H9 (cell line): Measurements from ENCODE around the gene DCAF11. TPM values are rescaled to one million over a fixed set of nuclear protein-coding genes. Genes with fewer than 3 reads are reported as not detected.

Experiments
- DNase-seq: peaks from one replicate; pipeline ENCODE4 v3.0.0-alpha.2; 2017
- H2AFZ ChIP-seq: one replicate; pipeline ENCODE4 v1.6.1; 2013; ENCODE audit warnings: mild to moderate bottlenecking, low read length, control low read depth, moderate library complexity
- H2AK5ac ChIP-seq: 2 replicates; pipeline ENCODE4 v1.6.1; 2013; ENCODE audit warnings: low read length, control low read depth, mixed read lengths; ENCODE audit not compliant: insufficient read length
- H2BK120ac ChIP-seq: one replicate; pipeline ENCODE4 v1.6.1; 2013; ENCODE audit warnings: low read depth, mild to moderate bottlenecking, low read length, control low read depth, inconsistent platforms; ENCODE audit not compliant: poor library complexity, severe bottlenecking
- H2BK12ac ChIP-seq: 2 replicates; pipeline ENCODE4 v1.6.1; 2013; ENCODE audit warnings: low read length, control low read depth, mixed read lengths, low read depth; ENCODE audit not compliant: insufficient read length
- H2BK15ac ChIP-seq: 2 replicates; pipeline ENCODE4 v1.6.1; 2013; ENCODE audit warnings: low read depth, low read length, control low read depth
- H2BK20ac ChIP-seq: one replicate; pipeline ENCODE4 v1.6.1; 2013; ENCODE audit warnings: low read depth, mild to moderate bottlenecking, low read length, control low read depth, inconsistent platforms; ENCODE audit not compliant: poor library complexity, severe bottlenecking
- H2BK5ac ChIP-seq: 2 replicates; pipeline ENCODE4 v1.6.1; 2013; ENCODE audit warnings: low read length, control low read depth, mixed read lengths; ENCODE audit not compliant: insufficient read length
- H3K14ac ChIP-seq: 2 replicates; pipeline ENCODE4 v1.6.1; 2013; ENCODE audit warnings: low read length, control low read depth; ENCODE audit not compliant: insufficient read depth
- H3K18ac ChIP-seq: 2 replicates; pipeline ENCODE4 v1.6.1; 2013; ENCODE audit warnings: low read depth, mild to moderate bottlenecking, mixed read lengths, low read length, control low read depth; ENCODE audit not compliant: insufficient read length
- H3K23ac ChIP-seq: 2 replicates; pipeline ENCODE4 v1.6.1; 2013; ENCODE audit warnings: low read length, control low read depth, mixed read lengths, low read depth; ENCODE audit not compliant: insufficient read length
- H3K23me2 ChIP-seq: 2 replicates; pipeline ENCODE4 v1.6.1; 2013; ENCODE audit warnings: low read depth, mild to moderate bottlenecking, mixed read lengths, low read length, control low read depth; ENCODE audit not compliant: insufficient read length, poor library complexity, severe bottlenecking
- H3K27ac ChIP-seq: 2 replicates; pipeline ENCODE4 v1.5.1; 2013; ENCODE audit warnings: low read length, control low read depth, mixed read lengths, low read depth; ENCODE audit not compliant: insufficient read length
- H3K27me3 ChIP-seq: 2 replicates; pipeline ENCODE4 v1.6.1; 2013; ENCODE audit warnings: low read length, control low read depth, inconsistent platforms; ENCODE audit not compliant: insufficient read depth
- H3K4ac ChIP-seq: 2 replicates; pipeline ENCODE4 v1.6.1; 2013; ENCODE audit warnings: low read depth, mild to moderate bottlenecking, control low read depth, inconsistent platforms, low read length, moderate library complexity
- H3K4me1 ChIP-seq: 2 replicates; pipeline ENCODE4 v1.6.1; 2013; ENCODE audit warnings: low read length, control low read depth, inconsistent platforms; ENCODE audit not compliant: insufficient read depth
- H3K4me2 ChIP-seq: 2 replicates; pipeline ENCODE4 v1.6.1; 2013; ENCODE audit warnings: low read length, control low read depth, mixed read lengths; ENCODE audit not compliant: insufficient read length, insufficient read depth
- H3K56ac ChIP-seq: 2 replicates; pipeline ENCODE4 v1.6.1; 2013; ENCODE audit warnings: low read depth, mild to moderate bottlenecking, mixed read lengths, low read length, control low read depth; ENCODE audit not compliant: insufficient read length
- H3K79me1 ChIP-seq: 2 replicates; pipeline ENCODE4 v1.6.1; 2013; ENCODE audit warnings: low read depth, mild to moderate bottlenecking, moderate library complexity, low read length, control low read depth, inconsistent platforms; ENCODE audit not compliant: insufficient read depth, poor library complexity, severe bottlenecking
- H3K79me2 ChIP-seq: 2 replicates; pipeline ENCODE4 v1.6.1; 2013; ENCODE audit warnings: low read length, control low read depth, inconsistent platforms; ENCODE audit not compliant: insufficient read depth
- H3K9ac ChIP-seq: 2 replicates; pipeline ENCODE4 v1.6.1; 2013; ENCODE audit warnings: low read length, control low read depth, mixed read lengths; ENCODE audit not compliant: insufficient read length; ENCODE audit errors: extremely low read depth
- H3K9me3 ChIP-seq: one replicate; pipeline ENCODE4 v1.6.1; 2013; ENCODE audit warnings: low read depth, low read length, inconsistent platforms; ENCODE audit not compliant: control insufficient read depth
- H3T11ph ChIP-seq: one replicate; pipeline ENCODE4 v1.6.1; 2013; ENCODE audit warnings: mild to moderate bottlenecking, low read length, control low read depth, inconsistent platforms
- H4K20me1 ChIP-seq: one replicate; pipeline ENCODE4 v1.6.1; 2013; ENCODE audit not compliant: control insufficient read depth, insufficient read length, insufficient read depth
- H4K5ac ChIP-seq: 2 replicates; pipeline ENCODE4 v1.6.1; 2013; ENCODE audit warnings: low read depth, mild to moderate bottlenecking, mixed read lengths, low read length, control low read depth; ENCODE audit not compliant: insufficient read length
- H4K8ac ChIP-seq: replicated peaks from 2 replicates; pipeline ENCODE4 v1.6.1; 2013; ENCODE audit warnings: low read length, control low read depth, mixed read lengths, low read depth; ENCODE audit not compliant: insufficient read length
- H4K91ac ChIP-seq: 2 replicates; pipeline ENCODE4 v1.6.1; 2013; ENCODE audit warnings: low read depth, mild to moderate bottlenecking, moderate library complexity, mixed read lengths, low read length, control low read depth; ENCODE audit not compliant: insufficient read length
- H3K27ac Mint-ChIP-seq, 3 experiments: 2 replicates in 2 of 3; 3 replicates in 1 of 3; pipeline ENCODE4 v1.8.0; 2020 to 2021; ENCODE audit warnings: mixed read lengths in 3 of 3, mild to moderate bottlenecking in 1 of 3, moderate library complexity in 1 of 3
- H3K27me3 Mint-ChIP-seq: 2 replicates; pipeline ENCODE4 v1.8.0; 2021; ENCODE audit warnings: low read depth, mild to moderate bottlenecking, moderate library complexity, mixed read lengths
- H3K36me3 Mint-ChIP-seq, 3 experiments: 2 replicates in 2 of 3; 3 replicates in 1 of 3; pipeline ENCODE4 v1.8.0; 2020 to 2021; ENCODE audit warnings: low read depth in 3 of 3, mixed read lengths in 3 of 3; ENCODE audit not compliant: insufficient read depth in 1 of 3
- H3K4me1 Mint-ChIP-seq, 2 experiments: 2 replicates each; pipeline ENCODE4 v1.8.0; 2020; ENCODE audit warnings: mixed read lengths in 2 of 2
- H3K4me3 Mint-ChIP-seq, 2 experiments: 2 replicates in 1 of 2; 3 replicates in 1 of 2; pipeline ENCODE4 v1.8.0; 2020 to 2021; ENCODE audit warnings: mild to moderate bottlenecking in 2 of 2, mixed read lengths in 2 of 2, moderate library complexity in 1 of 2
- H3K9me3 Mint-ChIP-seq, 2 experiments: 2 replicates in 1 of 2; 3 replicates in 1 of 2; pipeline ENCODE4 v1.8.0; 2020; ENCODE audit warnings: mild to moderate bottlenecking in 2 of 2, mixed read lengths in 2 of 2, moderate library complexity in 1 of 2
- WGBS: extraction: QIAGEN DNeasy Blood & Tissue Kit; methylation state at CpG from one replicate; pipeline ENCODE4 v1.1.7; 2013; ENCODE audit warnings: missing lambda C conversion rate, low lambda C conversion rate, mixed read lengths; ENCODE audit not compliant: insufficient read length; ENCODE audit errors: extremely low coverage; 5-methylcytosine and 5-hydroxymethylcytosine counted together
- total RNA-seq: library from RNA; stranded (reverse); gene quantifications from 2 replicates; pipeline ENCODE4 v1.2.1, GENCODE V29; 2021
- TF ChIP-seq, protein P1 (sequence below): fragments of 200-600 bp; sonication (generic); conservative IDR thresholded peaks from 3 replicates; pipeline ENCODE4 v1.8.0; 2021; ENCODE audit warnings: antibody characterized with exemption, mild to moderate bottlenecking

DCAF11 gene
- total RNA-seq, 1 experiment from 2014 or later, result 73.4 TPM

DNA sequence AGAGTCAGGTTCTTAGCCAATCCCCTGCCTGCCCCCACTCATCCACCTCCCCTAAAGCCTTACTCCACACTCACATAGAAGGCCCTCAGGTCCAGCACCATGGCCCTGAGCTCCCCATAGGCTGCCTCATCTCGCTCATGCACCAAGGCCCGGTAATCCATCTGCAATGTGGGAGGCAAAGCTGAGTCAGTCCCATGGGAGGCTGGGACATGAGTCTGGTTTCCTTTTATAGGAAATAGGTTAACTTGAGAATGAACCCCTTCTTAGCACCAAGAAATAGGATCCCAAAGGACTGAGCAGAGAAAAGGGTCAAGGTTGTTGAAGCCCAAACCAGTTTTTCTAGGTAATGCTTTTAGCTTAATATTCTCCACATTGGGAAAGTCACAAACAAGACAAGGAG lies 28.9 kb downstream of the DCAF11 start:
- H2BK12ac ChIP-seq, result no peak overlapping the region
- H4K8ac ChIP-seq, result no peak overlapping the region
- DNase-seq, result no peak
- WGBS, result no CpG with 5 or more reads among the region's 2 CpGs
- peaks cover 30 to 33% of the 10 kb centered on the region in 2 experiments for H3K4me1 Mint-ChIP-seq
- H3K4me3 Mint-ChIP-seq, result no peak overlapping the region
- H3K79me2 ChIP-seq, result peaks cover 10% of the 10 kb centered on the region; the same call in 1 of the 2 replicates
- no peak overlapping the region for H2BK15ac ChIP-seq
- H3K23ac ChIP-seq, result no peak overlapping the region
- H3K27ac ChIP-seq, result no peak overlapping the region
- H2BK5ac ChIP-seq, result no peak overlapping the region
- peaks cover 19% of the 10 kb centered on the region for H3K23me2 ChIP-seq
- peaks cover 7% of the 10 kb centered on the region for H3K79me1 ChIP-seq
- H4K5ac ChIP-seq, result no peak overlapping the region
- H3K27ac Mint-ChIP-seq, result no peak overlapping the region
- no peak overlapping the region for H3K4ac ChIP-seq
- H3K18ac ChIP-seq, result no peak overlapping the region
- no peaks in the 10 kb centered on the region for H3K27me3 ChIP-seq
- no peak overlapping the region for H2BK120ac ChIP-seq
- H3K9me3 Mint-ChIP-seq, result no peaks in the 10 kb centered on the region
- no peak overlapping the region for H2AFZ ChIP-seq
- H3K14ac ChIP-seq, result no peak overlapping the region
- no peaks in the 10 kb centered on the region for H3K4me1 ChIP-seq
- H3K27me3 Mint-ChIP-seq, result no peaks in the 10 kb centered on the region
- no peak overlapping the region for H3K56ac ChIP-seq
- peaks cover 17 to 44% (median 43%) of the 10 kb centered on the region in 3 experiments for H3K36me3 Mint-ChIP-seq
- H3K9ac ChIP-seq, result no peak overlapping the region
- H3K9me3 ChIP-seq, result no peaks in the 10 kb centered on the region
- TF ChIP-seq, protein P1, sequence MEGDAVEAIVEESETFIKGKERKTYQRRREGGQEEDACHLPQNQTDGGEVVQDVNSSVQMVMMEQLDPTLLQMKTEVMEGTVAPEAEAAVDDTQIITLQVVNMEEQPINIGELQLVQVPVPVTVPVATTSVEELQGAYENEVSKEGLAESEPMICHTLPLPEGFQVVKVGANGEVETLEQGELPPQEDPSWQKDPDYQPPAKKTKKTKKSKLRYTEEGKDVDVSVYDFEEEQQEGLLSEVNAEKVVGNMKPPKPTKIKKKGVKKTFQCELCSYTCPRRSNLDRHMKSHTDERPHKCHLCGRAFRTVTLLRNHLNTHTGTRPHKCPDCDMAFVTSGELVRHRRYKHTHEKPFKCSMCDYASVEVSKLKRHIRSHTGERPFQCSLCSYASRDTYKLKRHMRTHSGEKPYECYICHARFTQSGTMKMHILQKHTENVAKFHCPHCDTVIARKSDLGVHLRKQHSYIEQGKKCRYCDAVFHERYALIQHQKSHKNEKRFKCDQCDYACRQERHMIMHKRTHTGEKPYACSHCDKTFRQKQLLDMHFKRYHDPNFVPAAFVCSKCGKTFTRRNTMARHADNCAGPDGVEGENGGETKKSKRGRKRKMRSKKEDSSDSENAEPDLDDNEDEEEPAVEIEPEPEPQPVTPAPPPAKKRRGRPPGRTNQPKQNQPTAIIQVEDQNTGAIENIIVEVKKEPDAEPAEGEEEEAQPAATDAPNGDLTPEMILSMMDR, result no peak
- H3K4me2 ChIP-seq, result no peak overlapping the region
- H4K91ac ChIP-seq, result no peak overlapping the region
- H2AK5ac ChIP-seq, result no peak overlapping the region
- H4K20me1 ChIP-seq, result no peaks in the 10 kb centered on the region
- no peak overlapping the region for H3T11ph ChIP-seq
- no peak overlapping the region for H2BK20ac ChIP-seq
